Glomerular visceral epithelial cell (primary cell): ENCODE data around the gene CCDC61.

ENCODE experiments used
- DNase-seq: peaks from one replicate; pipeline ENCODE4 v3.0.0-alpha.2; 2016; ENCODE audit errors: extremely low spot score

CCDC61 gene

DNA sequence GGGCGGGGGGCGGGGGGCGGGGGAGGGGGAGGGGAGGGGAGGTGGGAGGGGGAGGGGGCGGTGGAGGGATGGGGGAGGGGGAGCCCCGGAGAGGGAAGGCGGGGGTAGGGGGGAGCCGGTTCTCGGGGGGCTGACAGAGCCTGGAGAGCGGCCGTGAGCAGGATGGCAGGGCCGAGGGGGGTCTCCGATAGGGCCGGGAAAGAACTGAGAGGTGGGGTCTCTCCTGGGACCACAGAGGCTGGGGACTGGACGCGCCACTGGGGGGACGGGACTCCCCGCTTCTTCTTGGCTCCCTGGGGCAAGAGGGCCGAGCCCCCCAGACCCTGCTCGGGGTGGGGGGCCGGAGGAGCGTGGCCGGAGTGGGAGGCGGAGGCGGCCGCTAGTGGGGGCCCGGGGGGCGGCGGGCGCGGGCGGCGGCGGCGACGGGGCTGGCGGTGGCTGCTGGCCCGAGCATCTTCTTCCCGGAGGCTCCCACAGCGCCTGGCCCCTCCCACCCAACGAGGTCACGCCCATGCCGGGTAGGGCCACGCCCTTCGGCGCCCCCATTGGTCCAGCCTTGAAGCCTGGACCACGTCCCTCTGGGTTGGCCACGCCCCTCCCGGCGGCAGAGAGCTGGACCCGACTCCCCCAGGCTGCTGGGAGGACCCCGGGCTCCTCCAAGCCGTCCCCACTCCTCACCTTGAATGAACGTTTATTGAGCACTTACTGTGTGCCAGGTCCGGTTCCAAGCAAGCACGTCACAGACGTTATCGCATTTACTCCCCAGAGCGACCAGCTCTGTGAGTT is 21.5 kb upstream of the CCDC61 start, which contains the start of gene NOVA2:
NOVA2 (minus strand) TSS at position 313 of the 786 bp plus-strand sequence. CDS start 514 bp downstream, outside the sequence.
- peak; percentile 60 for DNase-seq

DNA sequence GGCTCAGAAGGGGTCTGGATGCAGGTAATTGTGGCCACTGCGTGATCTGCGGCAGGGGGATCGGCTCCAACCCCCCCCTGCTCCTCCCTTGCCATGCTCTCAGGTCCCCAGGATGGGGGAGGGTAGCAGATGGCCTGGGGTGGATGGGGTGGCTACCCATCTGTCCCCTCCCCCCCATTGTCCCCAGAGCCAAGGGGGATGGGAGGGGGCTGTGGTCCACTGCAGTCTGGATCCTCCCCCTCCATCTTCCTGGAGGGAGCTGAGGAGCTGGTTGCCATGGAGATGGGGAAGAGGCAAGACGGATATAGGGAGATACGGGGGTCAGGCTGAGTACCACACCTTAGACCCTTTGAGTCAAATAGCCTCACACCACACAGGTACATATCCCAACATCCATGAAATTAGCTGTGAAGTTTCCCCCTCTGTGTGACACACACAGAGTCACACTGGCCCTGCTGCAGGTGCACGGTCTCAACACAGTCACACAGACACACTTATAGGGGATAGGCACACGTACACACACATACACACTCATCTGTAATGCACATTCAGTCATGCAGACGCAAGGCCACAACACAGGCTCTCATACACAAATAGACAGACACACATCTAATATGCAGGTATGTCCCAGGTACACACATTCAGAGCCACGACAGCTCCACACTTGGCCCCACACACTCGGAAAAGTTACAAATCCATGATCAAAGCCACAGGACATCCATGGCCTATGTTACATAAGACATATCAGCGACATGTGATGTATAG is 19.8 kb upstream of the CCDC61 start:
- DNase-seq, result no peak

DNA sequence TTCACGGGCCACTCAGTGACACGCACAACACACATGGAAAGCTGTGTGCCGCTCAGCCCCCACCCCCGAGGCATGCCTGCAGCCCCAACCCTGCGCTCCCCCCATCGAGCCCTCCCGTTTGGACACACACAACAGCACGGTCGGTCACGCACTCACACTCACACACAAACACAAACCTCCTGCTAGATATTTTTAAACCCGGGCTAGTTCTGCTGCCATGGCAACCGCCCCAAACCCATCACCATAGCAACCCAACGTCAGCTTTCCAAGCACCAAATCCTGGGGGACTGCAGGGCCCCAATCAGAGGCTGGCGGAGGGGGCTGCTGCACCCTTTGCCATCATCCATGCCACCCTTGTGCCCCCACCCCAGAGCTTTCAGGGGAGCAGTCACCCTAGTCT is 19.1 kb upstream of the CCDC61 start:
- no peak for DNase-seq

DNA sequence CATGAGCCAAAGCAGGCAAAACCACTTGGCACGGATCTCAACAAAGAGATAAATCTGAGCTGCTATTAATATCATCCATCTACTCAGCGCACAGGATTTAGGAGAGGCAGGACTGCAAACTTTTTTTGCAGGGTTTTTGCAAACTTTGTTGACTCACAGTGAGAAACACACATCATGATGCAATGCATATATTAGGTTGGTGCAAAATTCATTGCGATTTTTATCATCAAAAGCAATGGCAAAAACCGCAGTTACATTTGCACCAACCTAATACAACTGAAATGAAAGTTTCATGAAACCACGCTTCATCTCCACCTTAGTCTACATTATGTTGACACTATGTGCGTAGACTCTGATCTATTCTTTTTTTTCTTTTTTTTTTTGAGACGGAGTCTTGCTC is 17.1 kb upstream of the CCDC61 start:
- no peak for DNase-seq

DNA sequence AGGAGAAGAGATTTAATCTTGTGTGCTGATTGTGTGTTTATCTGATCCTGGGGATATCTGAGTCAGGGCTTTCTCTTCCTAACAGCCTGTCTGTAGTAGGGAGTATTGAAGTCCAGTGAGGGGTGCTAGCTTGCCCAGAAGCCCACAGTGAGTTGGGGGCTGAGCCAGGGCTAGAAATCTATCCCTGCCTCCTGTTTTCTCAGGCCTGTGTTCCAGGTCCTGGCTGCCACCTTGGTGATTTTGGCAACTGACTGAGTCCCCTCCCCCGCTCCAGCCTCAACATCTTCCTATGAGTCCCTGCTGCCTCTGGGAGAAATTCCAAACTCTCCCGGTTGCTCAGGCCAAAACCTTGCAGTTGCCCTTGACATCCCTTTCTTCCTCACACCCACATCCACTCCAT is 13.9 kb upstream of the CCDC61 start:
- DNase-seq, result no peak

DNA sequence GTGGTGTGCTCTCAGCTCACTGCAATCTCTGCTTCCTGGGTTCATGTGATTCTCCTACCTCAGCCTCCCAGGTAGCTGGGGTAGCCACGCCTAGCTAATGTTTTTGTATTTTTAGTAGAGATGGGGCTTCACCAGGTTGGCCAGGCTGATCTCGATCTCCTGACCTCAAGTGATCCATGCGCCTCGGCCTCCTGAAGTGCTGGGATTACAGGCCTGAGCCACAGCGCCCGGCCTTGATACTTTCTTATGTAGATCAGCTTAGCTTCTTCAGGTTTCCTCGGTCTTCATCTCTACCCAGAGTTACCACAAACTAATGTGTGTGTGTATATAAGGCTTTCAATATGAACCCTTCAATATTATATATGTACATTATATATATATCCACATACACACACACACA is 9.9 kb upstream of the CCDC61 start:
- no peak for DNase-seq

DNA sequence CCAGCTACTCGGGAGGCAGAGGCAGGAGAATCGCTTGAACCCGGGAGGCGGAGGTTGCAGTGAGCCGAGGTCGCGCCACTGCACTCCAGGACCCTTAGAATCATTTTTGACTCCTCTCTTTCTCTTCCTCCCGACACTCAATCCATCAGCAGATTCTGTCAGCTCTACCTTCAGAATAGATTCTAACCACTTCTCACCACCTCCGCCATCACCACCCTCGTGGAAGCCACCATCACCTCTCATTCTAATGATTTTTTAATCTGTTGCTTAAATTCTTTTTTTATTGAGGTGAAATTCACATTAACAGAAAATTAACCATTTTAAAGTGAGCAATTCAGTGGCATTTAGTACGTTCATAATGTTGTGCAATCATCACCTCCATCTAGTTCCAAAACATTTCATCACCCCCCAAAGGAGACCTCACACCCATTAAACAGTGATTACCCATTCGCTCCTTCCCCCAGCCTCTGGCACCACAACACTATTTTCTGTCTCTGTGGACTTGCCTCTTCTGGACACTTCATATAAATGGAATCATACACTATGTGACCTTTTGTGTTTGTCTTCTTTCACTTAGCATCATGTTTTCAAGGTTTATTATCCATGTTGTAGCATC is 5.0 kb upstream of the CCDC61 start:
- DNase-seq, result no peak

DNA sequence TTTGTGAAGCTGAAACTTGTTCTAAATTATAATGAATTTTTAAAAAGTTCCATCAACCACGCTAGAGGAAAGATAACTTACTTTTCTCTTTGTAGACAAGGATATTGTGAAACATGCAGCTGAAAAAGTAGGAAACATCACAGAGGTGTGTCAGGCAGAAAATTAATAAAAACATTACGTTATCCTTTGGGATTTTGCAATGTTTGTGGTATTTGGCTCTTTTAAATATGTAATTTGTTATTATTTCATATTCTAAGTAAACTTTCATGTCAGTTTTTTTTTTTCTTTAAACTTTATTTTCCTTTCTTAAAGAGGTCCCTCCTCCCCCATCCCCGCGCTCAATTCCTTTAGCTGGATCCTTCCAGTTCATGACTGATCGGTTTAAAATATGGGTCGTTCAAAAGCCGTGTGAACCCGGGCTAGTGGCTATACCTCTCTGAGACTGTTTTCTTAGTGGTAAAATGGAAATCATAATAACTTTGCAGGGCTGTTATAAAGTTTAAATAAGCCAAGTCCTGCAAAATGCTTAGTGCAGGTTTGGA is 740 bp upstream of the CCDC61 start:
- no peak for DNase-seq

DNA sequence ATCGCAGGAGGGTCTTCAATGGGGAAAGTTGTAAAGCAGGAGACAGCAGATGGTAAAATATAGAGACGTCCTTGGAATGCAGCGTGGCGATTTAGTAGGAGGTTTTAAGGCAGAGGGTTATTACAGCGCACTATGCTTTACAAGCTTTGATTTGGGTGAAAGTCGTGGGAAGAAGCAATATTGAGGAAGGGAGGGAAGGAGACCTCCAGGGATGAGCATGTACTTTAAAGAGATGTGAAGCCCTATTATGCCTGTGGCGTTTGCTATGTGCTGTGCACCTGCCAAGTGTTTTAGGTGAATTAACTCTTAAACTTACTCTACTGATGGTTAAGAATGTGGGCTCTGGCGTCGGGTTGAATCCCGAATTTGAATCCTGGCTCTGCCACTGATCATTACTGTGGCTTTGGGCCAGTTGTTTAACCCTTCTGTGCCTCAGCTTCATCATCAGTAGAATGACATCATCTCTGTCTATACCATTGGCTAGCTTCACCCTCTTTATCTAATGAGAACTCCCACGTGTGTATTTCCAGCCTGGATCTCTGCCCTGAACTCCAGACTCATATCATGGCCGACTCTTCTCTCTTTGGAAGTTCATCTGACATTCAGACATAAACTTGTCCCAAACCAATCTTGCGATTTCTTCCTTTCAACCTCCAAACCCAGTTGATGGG is 583 bp downstream of the CCDC61 start:
- DNase-seq, result peak; percentile 27

DNA sequence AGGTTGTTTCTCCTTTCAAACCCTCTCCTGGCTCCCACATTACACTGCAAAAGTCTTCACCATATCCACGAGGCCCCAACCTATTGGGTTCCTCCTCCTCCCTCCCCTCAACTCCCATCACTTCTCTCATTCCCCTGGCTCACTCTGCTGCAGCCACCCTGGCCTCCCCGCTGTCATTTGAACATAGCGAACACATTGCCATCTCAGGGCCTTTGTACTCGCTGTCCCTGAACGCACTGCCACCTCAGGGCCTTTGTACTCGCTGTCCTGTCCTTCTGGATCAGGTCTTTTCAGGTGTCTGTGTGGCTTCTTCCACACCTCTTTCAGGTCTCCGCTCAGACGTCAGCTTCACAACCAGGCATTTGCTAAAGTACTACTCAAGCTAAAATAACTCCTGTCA is 1.7 kb downstream of the CCDC61 start:
- no peak for DNase-seq

DNA sequence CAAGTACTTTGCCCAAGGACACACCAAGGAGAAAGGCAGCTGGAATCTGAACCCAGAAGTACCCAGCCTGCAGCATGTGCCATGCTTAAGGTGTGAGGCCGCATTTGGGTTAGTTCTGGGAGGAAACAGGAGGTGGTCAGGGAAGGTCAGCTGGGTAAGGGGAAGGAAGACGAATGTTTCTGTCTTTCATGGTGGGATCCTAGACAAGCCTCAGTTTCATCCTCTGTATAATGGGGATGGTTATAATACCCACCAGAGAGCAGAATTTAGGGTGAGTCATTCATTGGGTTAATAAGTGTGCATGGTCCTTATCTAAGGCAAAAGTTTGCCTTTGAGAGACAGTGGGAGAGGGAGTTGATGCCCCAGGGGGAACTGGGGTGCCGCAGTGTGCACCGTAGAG is 3.6 kb downstream of the CCDC61 start:
- DNase-seq, result no peak

DNA sequence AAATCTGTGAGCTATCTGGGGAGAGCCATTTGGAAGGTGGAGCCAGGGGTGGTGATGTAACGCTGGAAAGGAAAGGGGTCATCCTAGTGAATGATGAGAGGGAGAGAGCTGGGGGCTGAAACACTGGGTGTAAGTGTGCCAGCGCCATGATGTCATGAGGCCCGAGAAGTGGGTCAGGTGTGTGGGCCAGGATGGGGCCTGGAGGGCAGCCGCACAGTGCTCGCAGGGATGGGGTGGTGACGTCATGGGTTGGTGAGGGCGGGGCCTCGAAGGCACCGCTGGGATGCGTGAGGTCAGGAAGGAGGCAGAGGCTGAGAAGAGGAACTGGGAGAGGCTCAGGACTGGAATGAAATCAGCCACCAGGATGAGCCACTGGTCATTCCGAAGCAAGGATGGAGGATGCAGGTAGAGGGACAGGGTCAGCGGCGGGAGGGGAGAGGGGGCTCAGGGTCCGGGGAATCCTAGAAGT is 4.4 kb downstream of the CCDC61 start:
- no peak for DNase-seq

DNA sequence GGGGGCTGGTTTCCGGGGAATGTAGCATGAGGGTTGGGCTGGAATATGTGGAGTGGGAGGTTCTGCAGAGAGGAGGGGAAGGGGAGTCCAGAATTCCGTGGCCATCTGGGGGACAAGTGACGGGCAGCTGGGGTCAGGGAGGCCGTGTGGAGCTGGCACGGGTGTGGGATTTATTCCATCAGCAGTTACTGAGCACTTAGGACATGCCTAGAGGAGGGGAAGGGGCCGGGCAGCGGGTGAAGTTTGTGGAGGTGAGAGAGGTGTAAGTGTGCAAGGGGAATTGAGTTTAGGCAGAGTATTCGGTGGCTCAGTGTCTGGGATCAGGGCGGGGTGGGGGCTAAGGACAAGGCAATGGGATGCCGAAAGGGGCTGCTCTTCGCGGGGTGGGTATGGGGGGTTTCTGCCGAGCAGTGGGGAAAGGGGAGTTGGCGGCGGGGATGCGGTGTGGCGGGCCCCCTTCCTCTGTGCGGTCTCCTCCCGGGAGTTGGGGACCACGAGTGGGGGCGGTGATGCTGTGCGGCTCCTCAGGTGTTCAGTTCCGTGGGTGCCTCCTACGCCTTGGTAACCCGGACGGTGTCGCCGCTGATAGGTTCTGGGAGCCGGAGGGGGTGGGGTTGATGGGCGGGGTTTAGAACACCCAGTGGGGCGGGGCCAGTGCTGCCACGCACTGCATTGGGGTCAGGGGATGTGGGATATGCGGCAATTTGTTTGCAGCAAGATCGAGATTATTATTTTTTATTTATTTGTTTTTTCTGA is 5.4 kb downstream of the CCDC61 start:
- DNase-seq, result no peak

DNA sequence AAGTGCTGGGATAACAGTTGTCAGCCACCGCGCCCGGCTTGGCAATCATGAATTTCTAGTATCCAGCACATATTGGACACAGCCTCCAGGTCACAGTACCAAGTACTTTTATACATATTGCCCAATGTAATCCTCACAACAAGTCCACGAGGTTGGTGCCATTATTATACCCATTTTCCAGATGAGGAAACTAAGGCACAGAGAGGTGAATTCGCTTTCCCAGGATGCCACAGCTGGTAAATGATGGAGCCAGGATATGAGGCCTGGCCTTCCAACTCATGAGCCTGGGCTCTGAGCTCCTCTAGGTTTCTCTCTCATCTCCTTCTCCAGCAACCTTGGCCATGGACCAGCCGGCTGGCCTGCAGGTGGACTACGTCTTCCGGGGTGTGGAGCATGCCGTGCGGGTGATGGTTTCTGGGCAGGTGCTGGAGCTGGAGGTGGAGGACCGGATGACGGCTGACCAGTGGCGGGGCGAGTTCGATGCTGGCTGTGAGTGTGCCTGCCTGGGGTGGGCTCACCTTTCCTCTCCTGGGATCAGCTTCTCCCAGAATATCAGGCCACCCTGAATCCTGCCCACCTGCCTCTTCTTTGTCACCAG is 7.5 kb downstream of the CCDC61 start:
- no peak for DNase-seq

DNA sequence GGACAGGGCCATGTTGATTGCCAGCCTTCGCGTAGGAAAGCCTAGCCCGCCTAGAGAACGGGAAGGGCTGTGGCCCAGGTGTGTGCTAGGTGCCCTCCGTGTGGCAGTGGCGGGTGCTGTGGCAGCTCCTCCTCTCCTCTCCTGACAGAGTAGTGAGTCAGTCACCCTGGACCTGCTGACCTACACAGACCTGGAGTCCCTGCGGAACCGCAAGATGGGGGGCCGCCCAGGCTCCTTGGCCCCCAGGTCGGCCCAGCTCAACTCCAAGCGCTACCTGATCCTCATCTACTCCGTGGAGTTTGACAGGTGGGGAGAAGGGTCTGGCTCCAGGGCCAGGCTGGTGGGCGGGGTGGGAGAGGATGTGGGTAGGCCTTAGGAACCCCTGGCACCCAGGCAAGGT is 11.1 kb downstream of the CCDC61 start:
- DNase-seq, result no peak

DNA sequence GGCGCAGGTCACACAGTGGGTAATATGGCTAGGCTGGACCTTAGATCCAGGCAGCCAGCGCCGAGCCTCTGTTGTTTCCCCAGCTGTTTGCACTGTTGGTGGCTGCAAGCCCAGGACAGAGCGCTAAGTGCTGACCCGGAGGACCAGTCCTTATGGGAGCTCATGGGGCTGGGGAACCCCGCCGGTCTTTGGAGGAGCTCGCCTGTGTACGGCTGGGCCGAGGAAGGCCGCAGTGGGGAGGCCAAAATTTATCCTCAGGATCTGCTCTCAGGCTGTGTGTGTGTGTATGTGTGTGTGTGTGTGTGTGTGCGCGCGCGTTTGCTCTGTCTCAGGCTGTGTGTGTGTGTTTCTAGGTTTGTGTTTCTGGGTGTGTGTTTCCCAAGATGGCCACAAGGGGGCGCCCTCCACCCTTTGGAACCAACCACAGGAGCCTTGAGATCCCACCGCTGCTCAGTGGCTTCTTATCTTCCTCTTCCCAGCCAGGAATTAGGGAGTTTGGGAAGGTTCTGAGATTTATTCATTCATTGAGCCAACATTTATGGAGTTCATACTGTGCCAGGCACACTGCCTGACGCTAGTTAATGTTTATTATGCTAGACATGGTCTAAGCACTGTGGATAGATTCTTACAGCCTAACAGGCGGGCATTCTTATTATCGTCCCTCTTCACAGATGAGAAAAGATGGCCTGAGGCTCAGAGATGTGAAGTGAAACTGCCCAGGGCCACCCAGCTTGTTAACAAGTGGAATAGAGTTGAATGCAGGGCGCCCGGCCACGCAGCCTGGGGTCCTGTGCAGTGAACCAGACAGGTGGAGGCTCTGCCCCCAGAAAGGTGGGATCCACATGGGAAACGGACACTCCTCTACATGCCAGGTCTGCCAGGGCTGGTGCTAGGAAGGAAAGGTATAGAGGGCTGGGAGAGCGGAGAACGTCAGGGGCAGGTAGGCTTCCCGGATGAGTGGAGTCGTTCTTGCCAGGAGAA is 14.6 kb downstream of the CCDC61 start:
- DNase-seq, result peak; percentile 79

DNA sequence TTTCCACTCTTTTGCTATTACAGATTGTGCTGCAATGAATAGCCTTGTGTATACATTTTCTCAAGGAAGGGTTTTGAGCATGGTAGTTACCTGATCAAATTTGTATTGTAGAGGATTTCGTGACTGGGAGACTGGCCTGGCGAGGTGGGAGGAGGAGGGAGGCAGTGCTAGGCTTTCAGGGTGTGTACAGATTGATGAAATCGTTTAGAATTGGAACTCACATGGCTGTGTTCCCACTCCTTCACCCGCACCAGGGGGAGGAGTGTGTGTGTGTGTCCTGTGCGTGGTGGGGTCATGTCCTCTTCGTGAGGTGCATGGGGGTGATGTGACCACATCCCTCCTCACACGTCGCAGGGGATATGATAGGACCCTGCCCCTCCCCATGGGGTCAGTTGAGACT is 19.3 kb downstream of the CCDC61 start:
- no peak for DNase-seq

DNA sequence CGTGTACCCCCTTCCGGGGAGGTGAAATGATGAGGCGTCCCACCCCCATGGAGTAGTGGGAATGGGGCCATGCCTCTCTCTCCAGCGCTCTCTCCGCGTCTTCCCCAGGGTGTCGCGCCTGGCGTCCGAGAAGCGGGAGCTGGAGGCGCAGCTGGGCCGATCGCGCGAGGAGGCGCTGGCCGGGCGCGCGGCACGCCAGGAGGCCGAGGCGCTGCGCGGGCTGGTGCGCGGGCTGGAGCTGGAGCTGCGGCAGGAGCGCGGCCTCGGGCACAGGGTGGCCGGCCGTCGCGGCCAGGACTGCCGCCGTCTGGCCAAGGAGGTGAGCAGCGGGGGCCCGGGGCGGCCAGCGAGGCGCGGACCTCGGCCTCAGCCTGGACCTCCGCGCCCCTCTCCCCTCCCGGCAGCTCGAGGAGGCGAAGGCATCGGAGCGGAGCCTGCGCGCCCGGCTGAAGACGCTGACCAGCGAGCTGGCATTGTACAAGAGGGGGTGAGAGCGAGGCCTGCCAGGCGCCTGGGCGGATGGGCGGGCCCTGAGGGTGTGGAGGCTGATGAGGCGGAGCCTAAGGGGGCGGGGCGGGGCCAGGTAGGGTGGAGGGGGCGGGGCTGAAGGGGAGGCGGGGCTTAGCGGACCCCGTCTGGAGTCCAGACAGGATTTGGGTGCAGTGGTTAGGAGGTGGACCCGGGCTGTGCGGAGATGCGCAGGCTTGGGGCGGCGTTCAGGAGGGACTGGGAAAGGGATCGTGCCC is 19.8 kb downstream of the CCDC61 start:
- peak; percentile 15 for DNase-seq
